ENCODE measurements around the gene BCAS3.
"Not testable (repeated sequence)": the region's sequence is repeated elsewhere in the genome, so short reads cannot be mapped to it uniquely, and the experiment has no call there.

Gene BCAS3

GRCh38 chr17:60804831-60805230 is 127.2 kb downstream of the BCAS3 start:
- DNase-seq = no peak

- no peak for DNase-seq
These were observed 131.8 kb downstream of the BCAS3 start for GRCh38 chr17:60809421-60809820.

GRCh38 chr17:60814941-60815340 is 137.3 kb downstream of the BCAS3 start:
- DNase-seq = not testable (repeated sequence)

GRCh38 chr17:60817192-60817591 is 139.5 kb downstream of the BCAS3 start:
- no peak for DNase-seq

- no peak for DNase-seq
These were observed 141.9 kb downstream of the BCAS3 start for GRCh38 chr17:60819447-60820130.

- DNase-seq = no peak
These were observed 145.9 kb downstream of the BCAS3 start for GRCh38 chr17:60823515-60823914.

- no peak for DNase-seq
These were observed 147.7 kb downstream of the BCAS3 start for GRCh38 chr17:60825351-60825750.

- no peak for DNase-seq
These were observed 150.3 kb downstream of the BCAS3 start for GRCh38 chr17:60827943-60828342.

GRCh38 chr17:60832151-60832585 is 154.5 kb downstream of the BCAS3 start:
- no peak for DNase-seq

- DNase-seq = no peak
These were observed 155.0 kb downstream of the BCAS3 start for GRCh38 chr17:60832631-60833030.

- DNase-seq = no peak
These were observed 162.8 kb downstream of the BCAS3 start for GRCh38 chr17:60840456-60840855.

- no peak for DNase-seq
These were observed 167.4 kb downstream of the BCAS3 start for GRCh38 chr17:60845012-60845411.

- no peak for DNase-seq
These were observed 168.5 kb downstream of the BCAS3 start for GRCh38 chr17:60846175-60846574.

GRCh38 chr17:60851181-60851580 is 173.5 kb downstream of the BCAS3 start:
- no peak for DNase-seq

GRCh38 chr17:60857556-60858080 is 180.0 kb downstream of the BCAS3 start:
- DNase-seq = no peak

- no peak for DNase-seq
These were observed 184.8 kb downstream of the BCAS3 start for GRCh38 chr17:60862482-60862881.

- no peak for DNase-seq
These were observed 186.4 kb downstream of the BCAS3 start for GRCh38 chr17:60863892-60864707.

- DNase-seq = no peak
These were observed 187.0 kb downstream of the BCAS3 start for GRCh38 chr17:60864708-60865005.

- no peak for DNase-seq
These were observed 197.1 kb downstream of the BCAS3 start for GRCh38 chr17:60874772-60875171.

GRCh38 chr17:60886731-60887613 is 209.3 kb downstream of the BCAS3 start:
- DNase-seq = not testable (repeated sequence)

- no peak for DNase-seq
These were observed 210.0 kb downstream of the BCAS3 start for GRCh38 chr17:60887614-60888028.

GRCh38 chr17:60888812-60889709 is 211.4 kb downstream of the BCAS3 start:
- DNase-seq = no peak
